Left ventricle myocardium inferior (tissue), 1 donor: ENCODE data around the gene UMODL1. TPM values are rescaled to one million over a fixed set of nuclear protein-coding genes. Genes with fewer than 3 reads are reported as not detected.

Experiments used
- DNase-seq: peaks from one replicate; pipeline ENCODE4 v3.0.0-alpha.2; 2020
- H3K27ac ChIP-seq: fragments of 200-600 bp; replicated peaks from 2 replicates; pipeline ENCODE4 v1.8.0; 2021
- H3K27me3 ChIP-seq: fragments of 200-600 bp; 2 replicates; pipeline ENCODE4 v1.8.0; 2021; ENCODE audit warnings: low read depth
- H3K36me3 ChIP-seq: fragments of 200-600 bp; 2 replicates; pipeline ENCODE4 v1.8.0; 2021
- H3K4me1 ChIP-seq: fragments of 200-600 bp; 2 replicates; pipeline ENCODE4 v1.8.0; 2021
- H3K4me3 ChIP-seq: fragments of 200-600 bp; 2 replicates; pipeline ENCODE4 v1.8.0; 2021; ENCODE audit warnings: mild to moderate bottlenecking, moderate library complexity
- H3K9me3 ChIP-seq: fragments of 200-600 bp; replicated peaks from 2 replicates; pipeline ENCODE4 v1.8.0; 2021
- intact Hi-C: fragments of 100-400 bp; cut with micrococcal nuclease; formaldehyde crosslinking; loops from one replicate; pipeline ENCODE4 v1.11.0; 2022
- total RNA-seq: library from RNA; stranded (reverse); fragmentation: NEBNext Ultra II Directional; extraction: Animal tissue kit (Norgen Biotek cat#: 25700); gene quantifications from one replicate; pipeline ENCODE4 v1.2.1, GENCODE V29; 2021
- TF ChIP-seq, protein P1 (sequence below): fragments of 200-600 bp; IDR thresholded peaks from 2 replicates; pipeline ENCODE4 v1.8.0; 2021; ENCODE audit warnings: antibody characterized with exemption, mild to moderate bottlenecking, borderline replicate concordance
- donor health status: DM: no; HTN: yes; CAD: no; lungs with severe emphysema.

The UMODL1 gene
- total RNA-seq, 1 donor from 2014 or later = 0.08 TPM

- TF ChIP-seq, protein P1, sequence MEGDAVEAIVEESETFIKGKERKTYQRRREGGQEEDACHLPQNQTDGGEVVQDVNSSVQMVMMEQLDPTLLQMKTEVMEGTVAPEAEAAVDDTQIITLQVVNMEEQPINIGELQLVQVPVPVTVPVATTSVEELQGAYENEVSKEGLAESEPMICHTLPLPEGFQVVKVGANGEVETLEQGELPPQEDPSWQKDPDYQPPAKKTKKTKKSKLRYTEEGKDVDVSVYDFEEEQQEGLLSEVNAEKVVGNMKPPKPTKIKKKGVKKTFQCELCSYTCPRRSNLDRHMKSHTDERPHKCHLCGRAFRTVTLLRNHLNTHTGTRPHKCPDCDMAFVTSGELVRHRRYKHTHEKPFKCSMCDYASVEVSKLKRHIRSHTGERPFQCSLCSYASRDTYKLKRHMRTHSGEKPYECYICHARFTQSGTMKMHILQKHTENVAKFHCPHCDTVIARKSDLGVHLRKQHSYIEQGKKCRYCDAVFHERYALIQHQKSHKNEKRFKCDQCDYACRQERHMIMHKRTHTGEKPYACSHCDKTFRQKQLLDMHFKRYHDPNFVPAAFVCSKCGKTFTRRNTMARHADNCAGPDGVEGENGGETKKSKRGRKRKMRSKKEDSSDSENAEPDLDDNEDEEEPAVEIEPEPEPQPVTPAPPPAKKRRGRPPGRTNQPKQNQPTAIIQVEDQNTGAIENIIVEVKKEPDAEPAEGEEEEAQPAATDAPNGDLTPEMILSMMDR = no peak
- Histone ChIP-seq H3K4me1 (no peaks in the 10 kb centered on the region), H3K27ac (no peak overlapping the region), H3K27me3 (peaks cover 22% of the 10 kb centered on the region), H3K4me3 (no peak overlapping the region), H3K36me3 (no peaks in the 10 kb centered on the region), H3K9me3 (no peaks in the 10 kb centered on the region)
- DNase-seq = no peak
- intact Hi-C loops = no loop called here
Measured at GRCh38 chr21:42132183-42132582, 61.1 kb downstream of the UMODL1 start.

GRCh38 chr21:42133131-42133530 lies 62.0 kb downstream of the UMODL1 start:
- H3K4me3 ChIP-seq = no peak overlapping the region
- peaks cover 12% of the 10 kb centered on the region for H3K27me3 ChIP-seq
- DNase-seq = no peak
- TF ChIP-seq, protein P1 = no peak
- H3K36me3 ChIP-seq = no peaks in the 10 kb centered on the region
- no peak overlapping the region for H3K27ac ChIP-seq
- intact Hi-C loops = no loop called here
- no peaks in the 10 kb centered on the region for H3K4me1 ChIP-seq
- H3K9me3 ChIP-seq = no peaks in the 10 kb centered on the region

- Histone ChIP-seq H3K4me1 (peaks cover 2% of the 10 kb centered on the region), H3K27ac (no peak overlapping the region), H3K36me3 (no peaks in the 10 kb centered on the region), H3K9me3 (no peaks in the 10 kb centered on the region), H3K4me3 (no peak overlapping the region), H3K27me3 (no peaks in the 10 kb centered on the region)
- no peak for DNase-seq
- intact Hi-C loops = no loop called here
- TF ChIP-seq, protein P1 = no peak
Measured at GRCh38 chr21:42135386-42136052, 64.4 kb downstream of the UMODL1 start.

DNA sequence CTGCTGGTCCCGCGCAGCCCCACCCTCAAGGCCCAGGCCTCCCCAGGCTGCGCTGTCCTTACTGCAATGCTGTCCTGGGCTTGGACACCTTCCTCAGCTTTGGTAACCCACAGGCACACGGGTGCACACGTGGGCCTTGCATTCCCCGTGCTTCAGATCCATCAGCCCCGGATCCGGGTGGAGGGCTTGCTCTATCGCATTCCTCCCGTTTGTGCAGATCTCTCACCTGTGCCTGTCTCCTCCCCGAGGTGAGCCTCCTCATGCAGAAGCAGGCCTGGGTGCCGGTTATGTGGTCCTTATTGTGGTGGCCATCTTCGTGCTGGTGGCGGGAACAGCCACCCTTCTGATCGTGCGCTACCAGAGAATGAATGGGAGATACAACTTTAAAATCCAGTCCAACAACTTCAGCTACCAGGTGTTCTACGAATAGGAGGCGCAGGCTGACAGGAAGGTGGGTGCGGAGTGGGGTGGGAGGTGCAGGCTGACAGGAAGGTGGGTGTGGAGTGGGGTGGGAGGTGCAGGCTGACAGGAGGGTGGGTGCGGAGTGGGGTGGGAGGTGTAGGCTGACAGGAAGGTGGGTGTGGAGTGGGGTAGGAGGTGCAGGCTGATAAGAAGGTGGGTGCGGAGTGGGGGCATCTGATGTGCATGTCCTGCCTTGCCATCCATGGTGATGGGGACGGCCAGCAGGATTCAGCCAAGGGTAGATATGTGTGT lies 66.2 kb downstream of the UMODL1 start:
- Histone ChIP-seq H3K4me1 (peaks cover 2% of the 10 kb centered on the region), H3K27ac (no peak overlapping the region), H3K9me3 (no peaks in the 10 kb centered on the region), H3K36me3 (no peaks in the 10 kb centered on the region), H3K4me3 (no peak overlapping the region), H3K27me3 (peaks cover 8% of the 10 kb centered on the region)
- intact Hi-C loops = no loop called here
- TF ChIP-seq, protein P1 = no peak
- no peak for DNase-seq

- Histone ChIP-seq H3K27me3 (peaks cover 8% of the 10 kb centered on the region), H3K4me1 (peaks cover 2% of the 10 kb centered on the region), H3K9me3 (no peaks in the 10 kb centered on the region), H3K36me3 (no peaks in the 10 kb centered on the region), H3K27ac (no peak overlapping the region), H3K4me3 (no peak overlapping the region)
- TF ChIP-seq, protein P1 = no peak
- intact Hi-C loops = no loop called here
- DNase-seq = no peak
Measured at GRCh38 chr21:42140196-42140934, 69.2 kb downstream of the UMODL1 start.
